OCI-LY1 (cell line): Measurements from ENCODE around the gene NFX1.
"Not testable (repeated sequence)": the region's sequence is repeated elsewhere in the genome, so short reads cannot be mapped to it uniquely, and the experiment has no call there.

Experiments used
- H2AFZ ChIP-seq: fragments of 200-600 bp; sonication (generic), shearing (Covaris generic); 2 replicates; pipeline ENCODE4 v1.6.0; 2014; ENCODE audit warnings: antibody characterized with exemption, mild to moderate bottlenecking, low read length
- H3F3A ChIP-seq: fragments of 200-600 bp; sonication (generic), shearing (Covaris generic); 2 replicates; pipeline ENCODE4 v1.6.0; 2014; ENCODE audit warnings: mild to moderate bottlenecking, antibody characterized with exemption, low read length, moderate library complexity; ENCODE audit not compliant: insufficient read depth
- H3K27ac ChIP-seq: fragments of 200-600 bp; sonication (generic); 2 replicates; pipeline ENCODE4 v1.5.1; 2014; ENCODE audit warnings: low read length, mixed run types, mild to moderate bottlenecking, low read depth; ENCODE audit not compliant: poor library complexity, severe bottlenecking
- H3K27me3 ChIP-seq: fragments of 200-600 bp; sonication (generic); 2 replicates; pipeline ENCODE4 v1.6.0; 2014; ENCODE audit warnings: antibody characterized with exemption, mild to moderate bottlenecking, low read length, moderate library complexity; ENCODE audit not compliant: insufficient read depth
- H3K36me3 ChIP-seq: fragments of 200-600 bp; sonication (generic); 2 replicates; pipeline ENCODE4 v1.6.1; 2014; ENCODE audit warnings: mild to moderate bottlenecking, antibody characterized with exemption, low read length, moderate library complexity, mixed read lengths; ENCODE audit not compliant: insufficient read depth
- H3K4me1 ChIP-seq: fragments of 200-600 bp; sonication (generic); 2 replicates; pipeline ENCODE4 v1.5.1; 2014; ENCODE audit warnings: mild to moderate bottlenecking, low read length, moderate library complexity; ENCODE audit not compliant: insufficient read depth, severe bottlenecking
- H3K4me2 ChIP-seq: fragments of 200-600 bp; sonication (generic), shearing (Covaris generic); 2 replicates; pipeline ENCODE4 v1.6.1; 2014; ENCODE audit warnings: low read length
- H3K4me3 ChIP-seq: fragments of 200-600 bp; sonication (generic); 2 replicates; pipeline ENCODE4 v1.5.1; 2014; ENCODE audit warnings: low read length, low read depth, mild to moderate bottlenecking, mixed read lengths; ENCODE audit not compliant: poor library complexity, severe bottlenecking
- H3K79me2 ChIP-seq: fragments of 200-600 bp; shearing (Covaris generic); 2 replicates; pipeline ENCODE4 v1.6.1; 2016; ENCODE audit warnings: mixed run types, low read length, mixed read lengths; ENCODE audit not compliant: insufficient read depth
- H3K9ac ChIP-seq: fragments of 200-600 bp; sonication (generic), shearing (Covaris generic); 2 replicates; pipeline ENCODE4 v1.6.1; 2014; ENCODE audit warnings: mild to moderate bottlenecking, low read length, mixed read lengths
- H3K9me2 ChIP-seq: fragments of 200-600 bp; sonication (generic), shearing (Covaris generic); 2 replicates; pipeline ENCODE4 v1.6.1; 2014; ENCODE audit warnings: low read depth, mild to moderate bottlenecking, low read length, mixed read lengths
- H3K9me3 ChIP-seq: fragments of 200-600 bp; shearing (Covaris generic); 2 replicates; pipeline ENCODE4 v1.6.1; 2014; ENCODE audit warnings: low read length, mixed read lengths
- H4K20me1 ChIP-seq: fragments of 200-600 bp; sonication (generic), shearing (Covaris generic); 2 replicates; pipeline ENCODE4 v1.6.0; 2016; ENCODE audit warnings: mild to moderate bottlenecking, low read length; ENCODE audit not compliant: insufficient read depth
- EZH2 ChIP-seq: fragments of 200-600 bp; sonication (generic), shearing (Covaris generic); IDR thresholded peaks from 2 replicates; pipeline ENCODE4 v1.8.0; 2017; ENCODE audit warnings: borderline replicate concordance, mixed run types, mild to moderate bottlenecking, antibody characterized with exemption, low read length, moderate library complexity, mixed read lengths
- TF ChIP-seq, protein P1 (sequence below): fragments of 200-600 bp; sonication (generic), shearing (Covaris generic); IDR thresholded peaks from 2 replicates; pipeline ENCODE4 v1.5.1; 2017; ENCODE audit warnings: mild to moderate bottlenecking, antibody characterized with exemption, low read length, moderate library complexity, mixed read lengths

NFX1 gene

DNA sequence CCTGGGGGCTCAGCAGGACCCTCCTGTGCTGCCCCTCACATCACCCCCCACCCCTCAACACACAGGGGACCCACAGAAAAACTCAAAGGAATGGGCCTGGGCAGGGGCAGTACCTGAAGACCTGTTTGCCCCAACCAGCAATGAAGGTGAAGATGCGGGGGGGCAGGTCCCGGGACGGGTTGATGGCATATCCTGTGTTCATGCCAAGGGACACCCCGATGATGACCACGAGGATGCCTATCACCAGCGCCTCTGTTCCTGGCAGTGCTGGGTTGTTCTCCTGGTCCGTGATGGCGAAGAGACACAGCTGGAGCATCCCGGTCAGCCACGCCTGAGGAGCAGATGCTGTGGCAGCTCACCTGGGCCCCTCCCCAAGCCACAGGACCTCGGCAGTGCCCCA, 95.2 kb downstream of the NFX1 start:
- not testable (repeated sequence) for H3F3A ChIP-seq, H3K4me1 ChIP-seq, H3K9me3 ChIP-seq, H3K27ac ChIP-seq, H2AFZ ChIP-seq, H3K9me2 ChIP-seq, H3K4me2 ChIP-seq, H3K79me2 ChIP-seq, H3K27me3 ChIP-seq, H3K36me3 ChIP-seq, H4K20me1 ChIP-seq, H3K9ac ChIP-seq, H3K4me3 ChIP-seq

DNA sequence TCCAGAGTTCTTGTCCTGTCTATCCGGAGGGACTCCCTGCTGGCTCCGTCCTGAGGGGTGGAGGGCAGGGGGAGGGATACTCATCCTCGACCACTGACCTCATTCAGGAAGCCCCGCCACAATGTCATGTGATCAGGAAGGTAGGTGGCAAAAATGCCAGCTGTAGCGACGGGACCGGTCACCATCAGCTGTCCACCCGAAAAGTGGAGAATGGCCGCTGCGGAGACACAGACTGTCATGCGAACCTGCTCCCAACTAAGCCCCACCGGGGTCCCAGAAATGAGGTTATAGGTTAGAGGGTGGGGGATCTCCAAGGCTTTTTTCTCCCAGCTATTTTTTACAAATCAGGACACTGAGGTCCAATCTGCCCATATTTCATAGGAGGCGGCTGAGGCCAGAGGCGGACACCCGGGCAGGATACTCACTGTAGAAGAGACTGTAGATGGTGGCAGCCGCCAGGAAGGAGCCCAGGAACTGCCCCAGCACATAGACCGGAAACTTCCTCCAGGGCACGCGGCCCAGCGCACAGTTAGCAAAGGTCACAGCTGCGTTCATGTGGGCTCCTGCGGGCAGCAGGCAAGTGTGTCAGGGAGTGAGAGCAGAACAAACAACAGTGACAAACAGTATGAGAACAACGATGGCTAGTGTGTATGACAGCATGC, 95.8 kb downstream of the NFX1 start:
- not testable (repeated sequence) for H3K79me2 ChIP-seq, H3K9ac ChIP-seq, H3K4me2 ChIP-seq, H3K4me3 ChIP-seq, H3K27me3 ChIP-seq, H4K20me1 ChIP-seq, H2AFZ ChIP-seq, H3K36me3 ChIP-seq, H3K9me2 ChIP-seq, H3K27ac ChIP-seq, H3F3A ChIP-seq, H3K9me3 ChIP-seq, H3K4me1 ChIP-seq

DNA sequence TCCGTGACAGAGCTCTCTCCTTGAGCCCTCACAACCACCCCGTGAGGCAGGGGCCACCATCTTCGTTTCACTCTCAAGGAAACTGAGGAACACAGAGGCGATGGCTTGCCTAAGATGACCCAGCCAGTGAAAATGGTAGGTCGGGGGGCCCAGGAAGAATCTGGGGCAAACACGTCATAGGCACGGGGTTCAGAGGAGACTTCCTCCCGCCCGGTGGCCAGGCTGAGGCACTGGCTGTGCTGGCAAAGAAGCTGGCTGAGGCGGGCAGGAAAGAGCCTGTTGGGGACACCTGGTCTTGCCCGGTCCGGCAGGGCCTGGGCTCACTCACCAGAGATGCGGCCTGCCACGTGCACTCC, 96.3 kb downstream of the NFX1 start:
- not testable (repeated sequence) for H3K9ac ChIP-seq, H3K9me3 ChIP-seq, H3K79me2 ChIP-seq, H3K27ac ChIP-seq, H3K4me3 ChIP-seq, H3F3A ChIP-seq, H3K36me3 ChIP-seq, H3K9me2 ChIP-seq, H3K4me2 ChIP-seq, H3K4me1 ChIP-seq, H2AFZ ChIP-seq, H4K20me1 ChIP-seq, H3K27me3 ChIP-seq

DNA sequence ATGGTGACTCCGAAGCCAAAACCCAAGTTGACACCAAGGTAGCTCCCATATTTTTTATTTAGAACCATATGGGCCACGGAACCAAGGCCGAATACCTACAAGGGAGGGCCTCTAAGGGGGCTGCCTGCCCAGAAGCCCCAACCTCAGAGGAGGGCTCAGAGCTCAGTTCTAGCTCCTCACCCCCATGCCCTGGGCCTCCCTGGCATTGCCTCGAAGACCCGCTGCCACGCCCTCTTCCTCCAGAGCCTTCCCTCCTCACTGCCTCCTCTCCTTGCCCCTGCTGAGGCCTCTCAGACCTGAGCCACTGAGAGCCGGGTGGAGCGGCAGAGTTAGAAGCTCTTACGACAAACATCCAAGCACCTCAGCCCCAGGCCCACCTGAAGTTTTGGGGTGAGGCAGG, 96.7 kb downstream of the NFX1 start:
- not testable (repeated sequence) for H3F3A ChIP-seq, H3K27me3 ChIP-seq, H3K4me3 ChIP-seq, H2AFZ ChIP-seq, H3K27ac ChIP-seq, H4K20me1 ChIP-seq, H3K4me1 ChIP-seq, H3K4me2 ChIP-seq, H3K9ac ChIP-seq, H3K9me2 ChIP-seq, H3K36me3 ChIP-seq, H3K79me2 ChIP-seq, H3K9me3 ChIP-seq

DNA sequence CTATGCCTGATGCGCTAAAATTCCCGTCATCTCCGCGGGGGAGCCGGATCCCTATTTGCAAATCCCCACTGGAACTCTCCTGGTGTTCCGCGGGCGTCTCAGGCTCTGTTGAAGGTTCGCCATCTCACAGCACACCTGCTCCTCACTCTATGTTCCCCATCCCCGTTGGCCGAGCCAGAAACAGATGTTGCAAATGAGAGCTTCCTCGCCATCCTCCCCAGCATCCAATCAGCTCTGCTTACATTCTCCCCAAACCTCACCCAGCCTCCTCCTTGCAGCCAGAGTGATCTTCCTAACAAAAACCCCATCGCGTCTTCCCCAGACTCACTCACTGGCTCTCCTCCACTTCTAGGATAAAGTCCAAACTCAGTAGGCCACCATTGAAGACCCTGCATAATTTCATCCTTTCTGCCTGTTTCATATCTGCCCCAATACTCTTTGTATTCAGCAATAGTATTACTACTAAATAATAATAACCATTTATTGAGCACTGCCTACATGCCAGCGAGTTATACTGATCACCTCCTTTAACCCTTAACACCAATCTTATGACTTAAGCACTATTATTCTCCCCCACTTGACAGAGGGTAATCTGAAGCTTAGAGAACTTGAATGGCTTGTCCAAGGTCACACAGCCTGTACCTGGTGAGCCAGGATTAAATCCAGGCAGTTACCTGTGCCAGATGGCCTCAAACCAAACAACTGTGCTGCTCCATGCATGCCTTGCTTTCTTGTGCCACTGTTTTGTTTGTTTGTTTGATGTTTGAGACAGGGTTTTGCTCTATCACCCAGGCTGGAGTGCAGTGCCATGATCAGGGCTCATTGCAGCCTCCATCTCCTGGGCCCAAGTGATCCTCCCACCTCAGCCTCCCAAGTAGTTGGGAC, 98.0 kb downstream of the NFX1 start:
- Histone ChIP-seq H3K79me2 (no peaks in the 10 kb centered on the region), H3K36me3 (no peaks in the 10 kb centered on the region), H3K9ac (no peak overlapping the region), H2AFZ (no peak overlapping the region), H3F3A (no peaks in the 10 kb centered on the region), H3K9me3 (no peaks in the 10 kb centered on the region), H3K27me3 (no peaks in the 10 kb centered on the region), H3K4me3 (no peak overlapping the region), H3K4me2 (no peak overlapping the region), H3K27ac (no peak overlapping the region), H4K20me1 (no peaks in the 10 kb centered on the region), H3K9me2 (no peaks in the 10 kb centered on the region), H3K4me1 (no peaks in the 10 kb centered on the region)
- no peak for TF ChIP-seq EZH2
- TF ChIP-seq, protein P1, sequence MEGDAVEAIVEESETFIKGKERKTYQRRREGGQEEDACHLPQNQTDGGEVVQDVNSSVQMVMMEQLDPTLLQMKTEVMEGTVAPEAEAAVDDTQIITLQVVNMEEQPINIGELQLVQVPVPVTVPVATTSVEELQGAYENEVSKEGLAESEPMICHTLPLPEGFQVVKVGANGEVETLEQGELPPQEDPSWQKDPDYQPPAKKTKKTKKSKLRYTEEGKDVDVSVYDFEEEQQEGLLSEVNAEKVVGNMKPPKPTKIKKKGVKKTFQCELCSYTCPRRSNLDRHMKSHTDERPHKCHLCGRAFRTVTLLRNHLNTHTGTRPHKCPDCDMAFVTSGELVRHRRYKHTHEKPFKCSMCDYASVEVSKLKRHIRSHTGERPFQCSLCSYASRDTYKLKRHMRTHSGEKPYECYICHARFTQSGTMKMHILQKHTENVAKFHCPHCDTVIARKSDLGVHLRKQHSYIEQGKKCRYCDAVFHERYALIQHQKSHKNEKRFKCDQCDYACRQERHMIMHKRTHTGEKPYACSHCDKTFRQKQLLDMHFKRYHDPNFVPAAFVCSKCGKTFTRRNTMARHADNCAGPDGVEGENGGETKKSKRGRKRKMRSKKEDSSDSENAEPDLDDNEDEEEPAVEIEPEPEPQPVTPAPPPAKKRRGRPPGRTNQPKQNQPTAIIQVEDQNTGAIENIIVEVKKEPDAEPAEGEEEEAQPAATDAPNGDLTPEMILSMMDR: no peak

DNA sequence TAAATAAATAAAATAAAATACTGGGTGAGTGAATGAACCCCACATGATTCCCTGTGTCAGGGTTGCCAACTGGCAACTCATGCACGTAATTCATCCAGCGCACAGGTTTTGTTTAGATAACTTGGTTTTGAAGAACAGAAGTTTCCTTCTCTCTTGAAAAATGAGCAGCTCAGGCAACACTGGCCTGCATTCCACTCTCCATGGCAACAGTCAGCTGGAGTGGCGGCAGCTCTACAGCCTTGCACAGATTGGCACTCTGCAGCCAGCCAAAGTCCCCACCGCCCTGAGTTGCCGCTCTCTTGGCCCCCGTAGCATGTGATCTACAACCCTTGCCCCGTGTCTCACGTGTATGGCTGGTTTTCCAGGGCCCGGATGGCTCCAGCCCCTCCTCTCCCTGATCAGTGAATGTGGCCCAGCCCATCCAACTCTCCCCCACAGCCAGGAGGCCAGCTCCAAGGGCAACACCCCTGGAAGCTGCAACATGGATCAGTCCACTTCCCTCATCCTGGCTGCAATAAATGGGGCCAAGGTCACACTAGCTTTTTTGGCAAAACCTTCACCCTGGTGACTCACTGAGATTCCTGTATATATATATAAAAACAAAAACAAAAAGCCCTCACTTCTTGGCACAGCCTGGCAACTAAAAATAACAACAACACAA, 100.9 kb downstream of the NFX1 start:
- not testable (repeated sequence) for H3F3A ChIP-seq, H3K9ac ChIP-seq, H4K20me1 ChIP-seq, H3K79me2 ChIP-seq, H3K4me1 ChIP-seq, H3K4me3 ChIP-seq, H3K36me3 ChIP-seq, H3K27me3 ChIP-seq, H3K9me2 ChIP-seq, H3K9me3 ChIP-seq, H3K27ac ChIP-seq, H3K4me2 ChIP-seq, H2AFZ ChIP-seq
